ENCODE data around the gene ZNF319. TPM values are rescaled to one million over a fixed set of nuclear protein-coding genes. Genes with fewer than 3 reads are reported as not detected.
"Not testable (repeated sequence)": the region's sequence is repeated elsewhere in the genome, so short reads cannot be mapped to it uniquely, and the experiment has no call there.

Gene ZNF319
- total RNA-seq, 1 donor from 2014 or later, result 3.6 TPM

DNA sequence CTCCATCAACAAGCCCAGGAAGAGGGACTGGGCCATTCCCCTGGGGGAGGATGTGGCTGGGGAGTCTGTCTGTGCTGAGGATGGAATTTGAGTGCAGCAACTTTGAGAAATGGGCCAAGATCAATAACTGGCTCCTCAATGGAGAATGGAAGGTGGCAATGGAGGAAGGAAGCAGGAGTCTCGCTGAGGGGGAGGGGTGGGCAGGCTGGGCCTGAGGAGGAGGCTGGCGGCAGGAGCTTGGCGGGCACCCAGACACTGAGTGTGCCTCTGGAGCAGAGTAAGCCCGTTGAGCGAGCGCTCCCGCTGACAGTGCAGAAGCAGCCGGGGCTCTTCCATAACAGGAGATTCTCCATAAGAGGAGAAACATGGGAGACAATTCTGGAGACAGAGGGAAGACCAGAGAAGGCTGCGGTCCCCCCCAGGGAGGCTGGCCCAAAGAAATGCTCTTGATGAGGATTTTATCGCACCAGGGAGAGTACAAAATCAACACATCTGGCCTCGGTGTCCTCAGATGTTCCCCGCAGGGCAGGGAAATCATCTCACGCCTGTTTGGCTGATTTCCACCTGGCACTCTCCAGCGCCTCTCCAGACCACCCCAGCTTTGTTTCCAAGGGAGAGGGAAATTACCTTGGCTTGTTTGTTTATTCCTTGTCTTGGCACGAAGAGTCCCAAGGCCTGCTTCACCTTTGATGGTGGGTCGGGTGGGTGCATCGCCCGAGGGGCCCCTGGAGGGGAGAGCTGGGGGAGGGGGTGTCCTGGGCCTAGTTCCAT is 22.3 kb upstream of the ZNF319 start:
- ATAC-seq, result no peak
- no peak for DNase-seq (ENCODE audit: low spot score)

DNA sequence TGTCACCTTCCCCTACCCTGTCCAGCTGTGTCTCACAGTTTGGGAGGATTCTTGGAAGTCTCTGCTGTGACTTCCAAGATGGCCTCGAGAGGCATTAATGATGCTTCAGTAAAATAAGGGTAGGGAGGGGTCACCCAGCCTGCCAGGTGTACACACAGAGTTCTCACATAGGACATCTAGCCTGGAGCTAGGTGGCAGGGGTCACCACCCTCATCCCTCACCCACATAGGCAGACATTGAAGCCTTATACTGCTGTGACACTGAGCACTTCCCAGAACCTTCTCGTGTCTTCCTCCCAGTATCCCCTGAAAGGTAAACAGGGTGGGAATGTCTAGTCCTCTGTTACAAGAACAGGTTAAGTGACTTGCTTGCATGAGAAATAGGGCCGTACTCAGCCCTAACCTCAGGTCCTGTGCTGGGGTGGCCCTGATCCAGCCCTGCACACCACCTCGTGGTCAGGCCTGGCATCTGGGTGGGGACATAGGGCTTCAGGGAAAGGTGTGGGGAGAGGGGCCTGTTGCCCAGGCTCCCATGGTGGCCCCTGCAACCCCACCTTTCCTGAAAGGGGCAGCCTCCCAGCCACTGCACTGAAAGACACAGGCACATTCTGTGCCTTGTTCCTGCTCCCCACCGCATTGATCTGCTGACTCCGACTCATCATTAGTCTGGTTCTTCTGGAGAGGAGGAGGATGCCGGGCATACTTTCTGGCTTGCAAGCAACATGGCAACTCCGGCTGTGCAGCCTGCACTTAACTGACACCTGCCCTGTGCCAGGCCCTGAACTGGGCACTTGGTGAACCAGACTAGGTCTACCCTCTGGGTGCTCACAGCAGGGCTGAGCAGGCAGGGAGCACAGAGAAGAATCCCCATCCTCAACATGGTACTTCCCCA is 21.4 kb upstream of the ZNF319 start:
- DNase-seq (ENCODE audit: low spot score), result no peak
- no peak for ATAC-seq

- ATAC-seq (peak; percentile 12), DNase-seq (ENCODE audit: low spot score) (peak; percentile 72)
Observed at GRCh38 chr16:58020628-58021521, 20.4 kb upstream of the ZNF319 start.

GRCh38 chr16:58019866-58020538 is 19.5 kb upstream of the ZNF319 start:
- no peak for ATAC-seq

DNA sequence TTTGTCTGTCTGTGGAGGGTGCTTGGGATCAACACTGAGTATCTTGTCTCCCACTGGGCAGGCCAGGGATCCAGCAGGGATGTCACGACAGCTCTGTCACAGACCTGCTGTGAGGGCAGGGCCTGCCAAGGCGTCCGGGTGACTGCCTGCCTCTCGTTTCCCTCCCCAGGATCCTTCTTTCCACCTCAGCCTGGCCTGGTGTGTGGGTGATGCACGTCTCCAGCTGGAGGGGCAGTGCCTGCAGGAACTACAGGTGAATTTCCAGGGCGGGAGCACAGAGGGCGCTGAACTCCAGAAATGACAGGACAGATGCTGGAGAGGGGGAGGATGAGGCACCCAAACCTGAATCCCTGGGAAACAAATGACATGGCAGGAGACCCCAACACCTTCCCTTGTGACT is 18.3 kb upstream of the ZNF319 start:
- DNase-seq (ENCODE audit: low spot score), result no peak

More at GRCh38 chr16:58019866-58020538, 19.5 kb upstream of the ZNF319 start:
- DNase-seq (ENCODE audit: low spot score), result no peak

DNA sequence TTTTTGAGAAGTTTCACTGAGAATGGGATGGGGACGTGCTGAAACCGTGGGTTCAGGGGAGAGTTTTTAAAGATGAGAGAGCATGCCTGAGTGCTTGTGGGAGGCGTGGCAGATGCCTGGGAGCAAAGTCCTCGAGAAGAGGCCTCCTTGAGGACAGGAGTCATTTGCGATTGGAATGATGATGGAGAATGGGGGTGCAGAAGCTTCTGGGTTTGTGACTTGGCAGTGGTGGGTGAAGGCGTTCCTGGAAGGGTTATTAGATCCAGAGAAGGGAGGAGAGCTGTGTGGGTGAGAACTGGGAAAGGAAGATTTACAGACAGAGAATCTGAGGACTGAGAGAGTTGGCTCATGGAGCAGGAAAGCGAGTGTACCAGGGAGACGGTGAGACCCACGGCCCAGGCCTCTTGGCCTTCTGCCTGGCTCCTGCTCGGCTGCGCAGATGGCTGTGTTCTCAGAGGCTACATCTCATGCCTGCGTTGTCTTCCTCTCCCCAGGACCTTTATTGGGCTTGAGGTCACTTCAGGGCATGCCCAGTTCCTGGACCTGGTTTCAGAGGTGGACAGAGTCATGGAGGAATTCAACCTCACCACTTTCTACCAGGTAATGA is 16.5 kb upstream of the ZNF319 start:
- no peak for DNase-seq (ENCODE audit: low spot score)
- ATAC-seq, result no peak

More for the DNA sequence above, 18.3 kb upstream of the ZNF319 start:
- ATAC-seq, result no peak

- no peak for DNase-seq (ENCODE audit: low spot score)
- ATAC-seq, result no peak
Observed at GRCh38 chr16:58013201-58013956, 12.9 kb upstream of the ZNF319 start.

DNA sequence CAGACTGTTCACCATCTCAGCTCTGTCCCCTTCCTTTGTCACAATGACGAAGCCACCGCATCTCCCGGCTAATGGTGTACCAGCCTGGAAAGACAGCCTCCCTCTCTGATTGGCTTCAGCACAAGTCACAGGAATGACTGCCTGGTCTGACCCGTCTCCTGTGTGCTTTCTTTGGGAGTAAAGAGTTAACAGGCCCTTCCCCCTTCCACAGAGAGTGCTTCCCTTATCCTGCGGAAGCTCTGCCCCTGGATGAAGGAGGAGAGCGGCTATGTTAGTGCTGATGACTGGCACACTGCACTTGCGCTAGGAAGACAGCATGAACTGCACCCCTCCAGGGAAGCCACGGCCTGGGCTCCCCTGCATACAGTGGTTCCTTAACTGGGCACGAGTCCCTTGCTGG is 12.0 kb upstream of the ZNF319 start:
- ATAC-seq, result no peak
- no peak for DNase-seq (ENCODE audit: low spot score)

GRCh38 chr16:58011652-58012051 is 11.2 kb upstream of the ZNF319 start:
- DNase-seq (ENCODE audit: low spot score), result no peak
- ATAC-seq, result no peak

GRCh38 chr16:58010886-58011285 is 10.4 kb upstream of the ZNF319 start:
- ATAC-seq (no peak), DNase-seq (ENCODE audit: low spot score) (no peak)

DNA sequence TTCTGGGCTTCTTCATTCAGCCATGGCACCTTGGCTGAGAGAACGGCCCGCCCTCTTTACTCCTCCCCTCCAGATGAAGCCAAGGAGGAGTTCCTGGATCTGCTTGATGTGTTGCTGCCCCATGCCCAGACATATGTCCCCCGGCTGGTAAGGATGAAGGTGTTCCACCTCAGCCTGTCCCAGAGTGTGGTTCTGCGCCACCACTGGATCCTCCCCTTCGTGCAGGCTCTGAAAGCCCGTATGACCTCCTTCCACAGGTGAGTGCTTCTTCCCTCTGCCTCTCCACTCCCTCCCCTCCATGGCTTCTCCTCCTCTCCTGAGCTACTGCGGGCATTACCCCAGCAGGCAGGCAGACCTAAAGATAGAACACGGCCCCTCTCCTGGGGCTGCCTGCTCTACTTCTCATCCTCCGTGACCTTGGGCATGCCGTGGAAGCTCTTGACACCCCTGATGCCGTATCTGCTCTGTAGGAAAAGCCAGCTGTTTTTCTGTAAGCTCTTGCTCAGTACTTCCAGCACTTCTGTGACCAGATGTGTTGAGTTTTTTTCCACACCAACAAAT is 9.5 kb upstream of the ZNF319 start:
- ATAC-seq (no peak), DNase-seq (ENCODE audit: low spot score) (no peak)

- peak; percentile 63 for DNase-seq (ENCODE audit: low spot score)
- ATAC-seq, result not testable (repeated sequence)
Observed at GRCh38 chr16:58004736-58005135, 4.3 kb upstream of the ZNF319 start.

- no peak for DNase-seq (ENCODE audit: low spot score)
- no peak for ATAC-seq
Observed at GRCh38 chr16:58002936-58003335, 2.5 kb upstream of the ZNF319 start.

- no peak for ATAC-seq
- DNase-seq (ENCODE audit: low spot score), result no peak
Observed at GRCh38 chr16:58002416-58002800, 1.9 kb upstream of the ZNF319 start.

DNA sequence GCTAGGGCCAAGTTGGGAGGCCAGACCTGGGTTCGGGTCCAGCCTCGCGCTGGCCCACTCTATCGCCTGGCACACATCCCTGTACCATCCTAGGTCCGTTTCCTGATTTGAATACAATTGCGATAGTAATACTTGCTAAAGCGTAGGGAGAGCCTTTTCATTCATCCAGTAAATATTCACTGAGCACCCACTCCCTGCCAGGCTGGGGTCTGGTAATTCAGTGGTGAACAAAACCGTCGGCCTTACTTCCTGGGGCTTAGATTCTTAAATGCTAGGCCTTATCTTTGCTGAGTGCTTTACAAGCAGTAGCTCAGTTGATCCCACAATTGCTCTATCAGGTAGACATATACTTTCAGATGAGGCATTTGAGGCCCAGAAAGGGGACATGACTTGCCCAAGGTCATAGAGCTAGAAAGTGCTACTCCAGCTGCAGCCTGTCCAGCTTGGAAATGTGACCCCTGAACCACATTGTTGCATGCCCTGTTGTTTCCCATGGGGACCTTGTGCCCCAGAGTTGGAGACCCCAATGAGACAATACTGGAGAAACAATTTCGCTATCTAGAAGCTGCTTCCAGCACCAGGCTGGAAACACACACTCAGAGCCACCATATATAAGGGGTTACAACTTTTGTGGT is 1.4 kb upstream of the ZNF319 start:
- ATAC-seq (no peak), DNase-seq (ENCODE audit: low spot score) (no peak)

- peak; percentile 91 for ATAC-seq
- DNase-seq (ENCODE audit: low spot score), result peak; percentile 93
Observed at GRCh38 chr16:58000706-58001676, 519 bp upstream of the ZNF319 start, which contains the start of gene USB1. Gene USB1, plus strand, starts transcription at chr16:58001407. Its CDS starts 77 bp downstream, at chr16:58001484.

DNA sequence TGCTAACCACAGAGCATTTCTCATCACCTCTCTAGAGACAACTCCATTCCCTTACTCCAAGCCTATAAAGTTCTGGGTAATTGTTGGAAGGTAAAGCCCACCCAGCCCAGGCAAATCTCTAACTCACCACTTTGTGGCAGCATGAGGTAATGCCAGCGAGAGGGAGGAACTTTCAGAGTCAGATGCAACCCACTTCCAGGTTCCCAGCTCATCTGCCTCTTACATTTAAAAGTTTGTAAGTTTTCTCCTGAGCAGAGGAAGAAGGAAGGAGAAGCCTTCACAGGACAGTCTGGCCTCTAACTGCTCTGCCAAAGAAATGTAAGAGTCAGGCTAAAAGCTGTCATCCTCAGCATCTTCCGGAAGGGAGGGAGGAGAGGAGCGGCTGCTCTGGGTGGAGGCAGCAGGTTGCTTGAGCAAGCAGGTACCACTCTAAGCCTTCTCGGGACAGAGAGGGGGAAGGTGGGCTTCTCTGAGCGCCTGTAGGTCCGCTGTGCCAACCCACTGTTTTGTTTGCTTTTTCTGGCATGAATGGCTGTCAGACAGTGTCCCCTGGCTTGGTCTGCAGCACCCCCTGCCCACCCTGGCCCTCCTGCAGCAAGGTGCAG is 1.0 kb downstream of the ZNF319 start:
- no peak for ATAC-seq
- DNase-seq (ENCODE audit: low spot score), result no peak

Data from left lobe of liver (tissue), 2 donors.